ENCODE measurements around the gene DIPK2A. TPM values are rescaled to one million over a fixed set of nuclear protein-coding genes. Genes with fewer than 3 reads are reported as not detected.

Gene DIPK2A
- total RNA-seq, result 1 to 10 TPM; 7.3 to 8.5 (median 8.0) TPM

DNA sequence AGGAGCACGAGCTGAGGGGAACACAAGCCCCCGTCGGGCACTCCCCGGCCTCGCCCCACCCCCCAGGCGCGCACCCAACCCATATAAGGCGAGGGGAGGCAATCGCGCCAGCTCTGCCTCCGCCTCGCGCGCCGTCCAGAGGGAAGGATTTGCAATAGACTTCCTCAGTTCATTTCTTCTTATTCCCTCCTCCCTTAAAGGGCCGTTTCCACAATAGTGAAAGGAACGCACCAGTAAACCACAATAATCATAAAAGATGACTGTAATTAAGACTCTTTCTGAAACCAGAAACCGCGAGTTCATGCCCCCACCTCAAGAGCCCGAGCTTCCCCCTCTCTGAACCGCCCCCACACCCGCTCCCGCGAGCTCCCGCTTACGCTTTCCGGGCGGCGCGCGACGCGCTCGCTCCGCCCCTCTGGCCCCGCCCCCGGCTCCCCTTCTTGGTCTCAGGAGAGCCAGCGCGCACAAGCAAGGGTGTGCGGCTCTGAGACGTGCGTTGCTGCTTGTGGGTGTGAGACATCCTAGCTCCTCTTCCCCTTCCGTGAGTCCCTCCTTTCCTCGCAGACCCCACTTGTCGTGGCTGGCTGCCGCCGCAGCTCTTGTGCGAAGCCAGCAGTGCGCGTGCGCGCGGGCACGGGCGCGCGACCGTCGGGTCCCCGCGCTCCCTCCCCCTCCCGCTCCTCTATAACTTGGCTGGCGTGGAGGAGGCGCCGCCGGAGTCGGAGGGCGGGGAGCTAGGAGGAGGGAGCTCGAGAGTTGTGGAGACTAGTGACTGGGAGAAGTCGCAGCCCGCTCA is at the start of gene DIPK2A:
DIPK2A (plus strand) TSS at position 465 of the 796 bp plus-strand sequence. CDS start 510 bp downstream, outside the sequence.
- H3K27me3 Mint-ChIP-seq (ENCODE audit: low read depth), result no peaks in the 10 kb centered on the region
- H3K9me3 Mint-ChIP-seq, result no peaks in the 10 kb centered on the region
- H3K36me3 Mint-ChIP-seq (ENCODE audit: insufficient read depth), result no peaks in the 10 kb centered on the region
- ATAC-seq (peak; percentile 67 to 73), DNase-seq (peak; percentile 95)
- H3K4me3 Mint-ChIP-seq, result peak within 1 kb of the TSS; percentile 92
- peaks cover 27% of the 10 kb centered on the region for H3K4me1 Mint-ChIP-seq (ENCODE audit: low read depth)

- no peaks in the 10 kb centered on the region for H3K27me3 Mint-ChIP-seq (ENCODE audit: low read depth)
- no peaks in the 10 kb centered on the region for H3K9me3 Mint-ChIP-seq
- no peak for ATAC-seq
- H3K36me3 Mint-ChIP-seq (ENCODE audit: insufficient read depth), result no peaks in the 10 kb centered on the region
- no peak overlapping the region for H3K4me3 Mint-ChIP-seq
- peaks cover 14% of the 10 kb centered on the region for H3K4me1 Mint-ChIP-seq (ENCODE audit: low read depth)
- no peak for DNase-seq
These were observed 46.9 kb upstream of the DIPK2A start for GRCh38 chr3:143924522-143925285.

GRCh38 chr3:143928056-143928455 is 43.6 kb upstream of the DIPK2A start:
- DNase-seq, result no peak
- H3K36me3 Mint-ChIP-seq (ENCODE audit: insufficient read depth), result no peaks in the 10 kb centered on the region
- peaks cover 12% of the 10 kb centered on the region for H3K4me1 Mint-ChIP-seq (ENCODE audit: low read depth)
- no peaks in the 10 kb centered on the region for H3K9me3 Mint-ChIP-seq
- H3K27me3 Mint-ChIP-seq (ENCODE audit: low read depth), result peaks cover 20% of the 10 kb centered on the region
- H3K4me3 Mint-ChIP-seq, result no peak overlapping the region
- no peak for ATAC-seq

DNA sequence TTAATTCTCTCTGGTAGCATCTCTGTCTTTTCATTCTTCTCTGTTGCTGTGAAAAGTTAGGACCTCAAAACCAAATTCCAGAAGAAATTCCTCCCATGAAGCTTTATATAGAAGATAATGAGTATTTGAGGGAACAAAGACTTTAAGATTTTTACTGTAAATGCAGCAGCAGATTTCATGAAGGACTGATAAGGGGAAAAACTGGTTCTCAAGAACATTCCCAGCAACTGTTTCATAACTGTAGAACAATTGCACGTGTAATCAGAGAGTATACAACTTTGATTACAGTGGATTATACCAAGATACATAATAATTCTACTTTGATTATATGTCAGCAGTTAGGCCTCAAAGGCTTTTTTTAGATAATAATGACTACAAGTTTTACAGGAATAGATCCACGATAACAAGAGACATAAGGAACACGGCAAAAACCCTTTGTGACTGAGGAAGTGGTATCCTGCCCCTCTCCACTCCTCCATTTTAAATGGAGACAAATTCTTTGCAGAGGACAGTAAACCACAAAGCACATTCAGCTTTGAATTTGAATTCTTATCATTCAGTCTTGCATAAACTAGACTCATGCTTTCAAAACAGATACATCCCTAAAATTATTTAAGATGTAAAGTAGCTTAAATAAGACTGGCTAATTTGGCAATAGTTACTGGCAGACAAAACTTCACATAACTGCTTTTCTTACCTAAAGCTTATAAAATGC is 42.9 kb upstream of the DIPK2A start:
- H3K4me1 Mint-ChIP-seq (ENCODE audit: low read depth), result peaks cover 12% of the 10 kb centered on the region

GRCh38 chr3:143934791-143935190 is 36.8 kb upstream of the DIPK2A start:
- peaks cover 2% of the 10 kb centered on the region for H3K36me3 Mint-ChIP-seq (ENCODE audit: insufficient read depth)
- no peak for ATAC-seq
- H3K27me3 Mint-ChIP-seq (ENCODE audit: low read depth), result peaks cover 41% of the 10 kb centered on the region
- H3K4me3 Mint-ChIP-seq, result no peak overlapping the region
- no peaks in the 10 kb centered on the region for H3K4me1 Mint-ChIP-seq (ENCODE audit: low read depth)
- DNase-seq, result no peak
- H3K9me3 Mint-ChIP-seq, result peaks cover 3% of the 10 kb centered on the region

More for the DNA sequence above, 42.9 kb upstream of the DIPK2A start:
- DNase-seq (no peak), ATAC-seq (no peak)
- Mint-ChIP-seq H3K4me3 (no peak overlapping the region), H3K27me3 (ENCODE audit: low read depth) (peaks cover 23% of the 10 kb centered on the region), H3K9me3 (no peaks in the 10 kb centered on the region), H3K36me3 (ENCODE audit: insufficient read depth) (no peaks in the 10 kb centered on the region)

GRCh38 chr3:143935678-143936077 is 35.9 kb upstream of the DIPK2A start:
- Mint-ChIP-seq H3K36me3 (ENCODE audit: insufficient read depth) (peaks cover 2% of the 10 kb centered on the region), H3K9me3 (peaks cover 3% of the 10 kb centered on the region), H3K4me1 (ENCODE audit: low read depth) (no peaks in the 10 kb centered on the region), H3K4me3 (no peak overlapping the region), H3K27me3 (ENCODE audit: low read depth) (peaks cover 38% of the 10 kb centered on the region)
- ATAC-seq (no peak), DNase-seq (no peak)

DNA sequence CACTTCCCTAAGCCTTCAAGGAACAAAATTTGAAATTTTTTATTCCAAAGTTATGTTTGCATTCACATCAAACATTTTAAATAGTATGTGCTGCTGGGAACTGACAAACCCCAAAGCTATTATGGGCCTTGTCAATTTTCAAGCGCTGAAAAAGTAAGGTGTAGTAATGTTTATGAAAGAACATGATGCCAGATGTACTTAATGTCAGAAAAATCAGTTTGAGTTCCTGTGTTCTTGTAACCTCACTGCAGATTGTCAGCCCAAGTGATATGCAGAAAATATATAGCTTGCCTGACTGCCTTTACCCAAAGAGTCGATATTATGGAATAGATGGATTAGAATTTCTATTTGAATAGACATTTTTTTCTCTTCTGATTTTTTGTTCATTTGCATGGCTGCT is 20.8 kb upstream of the DIPK2A start:
- H3K36me3 Mint-ChIP-seq (ENCODE audit: insufficient read depth), result no peaks in the 10 kb centered on the region
- H3K4me3 Mint-ChIP-seq, result no peak overlapping the region
- no peaks in the 10 kb centered on the region for H3K27me3 Mint-ChIP-seq (ENCODE audit: low read depth)
- no peaks in the 10 kb centered on the region for H3K4me1 Mint-ChIP-seq (ENCODE audit: low read depth)
- no peaks in the 10 kb centered on the region for H3K9me3 Mint-ChIP-seq
- DNase-seq (no peak), ATAC-seq (no peak)

GRCh38 chr3:143951351-143951971 is 20.2 kb upstream of the DIPK2A start:
- DNase-seq (peak; percentile 5), ATAC-seq (no peak)
- Mint-ChIP-seq H3K4me1 (ENCODE audit: low read depth) (no peaks in the 10 kb centered on the region), H3K27me3 (ENCODE audit: low read depth) (no peaks in the 10 kb centered on the region), H3K4me3 (no peak overlapping the region), H3K36me3 (ENCODE audit: insufficient read depth) (no peaks in the 10 kb centered on the region), H3K9me3 (no peaks in the 10 kb centered on the region)

DNA sequence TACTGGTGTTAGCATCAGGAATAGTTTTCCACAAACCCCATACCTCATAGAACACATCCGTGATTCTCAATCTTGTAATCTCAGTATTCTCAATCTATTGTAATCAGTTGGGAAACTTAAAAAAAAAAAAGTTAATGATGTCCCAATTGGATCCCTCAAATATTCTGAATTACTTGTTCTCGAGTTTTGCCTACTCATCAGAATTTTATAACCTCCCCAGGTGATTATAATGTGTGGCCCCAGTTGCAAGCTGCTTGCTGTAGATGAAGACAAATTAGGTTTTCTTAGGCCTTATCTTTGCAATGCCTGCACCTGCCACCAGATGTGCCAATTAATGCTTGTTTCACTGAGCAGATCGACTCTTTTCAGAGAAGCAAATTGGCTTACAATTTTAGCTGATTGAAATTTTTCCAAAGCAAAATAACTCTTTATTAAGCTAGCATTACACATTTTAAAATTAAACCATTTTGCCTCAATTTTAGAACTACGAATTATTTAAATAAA is 19.0 kb upstream of the DIPK2A start:
- Mint-ChIP-seq H3K27me3 (ENCODE audit: low read depth) (no peaks in the 10 kb centered on the region), H3K36me3 (ENCODE audit: insufficient read depth) (no peaks in the 10 kb centered on the region), H3K4me1 (ENCODE audit: low read depth) (peaks cover 4% of the 10 kb centered on the region), H3K9me3 (no peaks in the 10 kb centered on the region), H3K4me3 (no peak overlapping the region)
- ATAC-seq (no peak), DNase-seq (no peak)

- peaks cover 17% of the 10 kb centered on the region for H3K9me3 Mint-ChIP-seq
- peaks cover 7% of the 10 kb centered on the region for H3K27me3 Mint-ChIP-seq (ENCODE audit: low read depth)
- H3K36me3 Mint-ChIP-seq (ENCODE audit: insufficient read depth), result peaks cover 5% of the 10 kb centered on the region
- H3K4me3 Mint-ChIP-seq, result no peak overlapping the region
- DNase-seq (no peak), ATAC-seq (no peak)
- H3K4me1 Mint-ChIP-seq (ENCODE audit: low read depth), result peaks cover 6% of the 10 kb centered on the region
These were observed 16.5 kb upstream of the DIPK2A start for GRCh38 chr3:143955113-143955512.

- H3K4me3 Mint-ChIP-seq, result no peak overlapping the region
- ATAC-seq (no peak), DNase-seq (no peak)
- peaks cover 17% of the 10 kb centered on the region for H3K9me3 Mint-ChIP-seq
- H3K36me3 Mint-ChIP-seq (ENCODE audit: insufficient read depth), result peaks cover 5% of the 10 kb centered on the region
- H3K4me1 Mint-ChIP-seq (ENCODE audit: low read depth), result peaks cover 6% of the 10 kb centered on the region
- peaks cover 9% of the 10 kb centered on the region for H3K27me3 Mint-ChIP-seq (ENCODE audit: low read depth)
These were observed 14.8 kb upstream of the DIPK2A start for GRCh38 chr3:143956838-143957237.

DNA sequence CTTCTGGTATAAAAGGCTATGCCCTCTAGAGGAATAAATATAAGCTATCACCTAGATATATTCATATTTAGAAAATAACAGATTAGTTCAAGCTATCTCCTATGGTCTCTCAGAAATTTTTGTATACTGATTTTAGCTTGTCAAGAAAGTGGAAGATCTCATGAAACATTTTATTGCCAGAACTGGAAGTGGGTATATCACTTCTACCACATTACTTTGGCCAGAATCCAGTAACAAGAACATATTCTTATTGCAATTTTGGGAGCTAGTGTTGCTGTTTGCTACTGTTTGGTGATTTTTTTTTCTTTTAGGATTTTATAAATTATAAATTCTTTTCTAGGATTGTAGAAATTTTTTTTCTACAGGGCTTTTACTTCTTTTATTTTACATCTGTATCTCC is 14.2 kb upstream of the DIPK2A start:
- H3K27me3 Mint-ChIP-seq (ENCODE audit: low read depth), result peaks cover 9% of the 10 kb centered on the region
- no peak for ATAC-seq
- peaks cover 6% of the 10 kb centered on the region for H3K4me1 Mint-ChIP-seq (ENCODE audit: low read depth)
- DNase-seq, result no peak
- H3K9me3 Mint-ChIP-seq, result peaks cover 17% of the 10 kb centered on the region
- H3K4me3 Mint-ChIP-seq, result no peak overlapping the region
- peaks cover 5% of the 10 kb centered on the region for H3K36me3 Mint-ChIP-seq (ENCODE audit: insufficient read depth)

DNA sequence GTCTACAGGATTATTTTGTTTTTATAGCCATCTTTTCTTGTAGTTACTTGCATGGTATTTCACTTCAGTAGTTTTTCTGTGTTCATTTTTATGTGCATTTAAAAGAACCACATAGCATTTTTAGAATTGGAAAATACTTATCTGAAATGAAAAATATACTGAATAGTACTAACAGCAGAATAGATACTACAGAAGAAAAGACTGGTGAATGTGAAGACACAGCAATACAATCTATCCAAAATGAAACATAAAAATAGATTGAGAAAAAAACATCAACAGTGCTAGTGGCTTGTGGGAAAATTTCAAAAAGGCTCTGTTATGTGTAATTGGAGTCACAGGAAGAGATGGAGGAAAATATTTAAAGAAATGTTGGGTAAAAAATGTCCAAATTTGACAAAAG is 12.7 kb upstream of the DIPK2A start:
- DNase-seq (no peak), ATAC-seq (no peak)
- no peak overlapping the region for H3K4me3 Mint-ChIP-seq
- peaks cover 15% of the 10 kb centered on the region for H3K27me3 Mint-ChIP-seq (ENCODE audit: low read depth)
- peaks cover 5% of the 10 kb centered on the region for H3K36me3 Mint-ChIP-seq (ENCODE audit: insufficient read depth)
- peaks cover 17% of the 10 kb centered on the region for H3K9me3 Mint-ChIP-seq
- H3K4me1 Mint-ChIP-seq (ENCODE audit: low read depth), result peaks cover 6% of the 10 kb centered on the region

DNA sequence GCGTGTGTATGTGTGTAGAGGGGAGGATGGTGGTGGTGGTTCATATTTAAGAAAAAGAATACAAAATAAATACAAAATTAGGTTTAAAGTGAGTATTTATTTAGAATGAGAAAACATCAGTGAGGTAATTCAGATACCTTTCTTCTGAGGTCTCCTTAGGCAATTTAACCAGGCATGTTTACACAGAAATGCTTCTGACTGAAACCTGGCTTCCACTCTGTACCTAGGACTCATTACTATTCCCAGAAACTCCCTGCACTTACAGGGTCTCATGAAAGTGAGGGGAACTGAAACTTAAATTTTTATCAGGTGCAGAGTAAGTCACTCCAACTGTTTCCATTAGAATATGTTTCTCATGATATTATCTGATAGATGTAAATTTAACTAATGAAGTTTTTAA is 10.3 kb upstream of the DIPK2A start:
- ATAC-seq (no peak), DNase-seq (no peak)
- H3K36me3 Mint-ChIP-seq (ENCODE audit: insufficient read depth), result peaks cover 5% of the 10 kb centered on the region
- peaks cover 17% of the 10 kb centered on the region for H3K9me3 Mint-ChIP-seq
- H3K27me3 Mint-ChIP-seq (ENCODE audit: low read depth), result peaks cover 17% of the 10 kb centered on the region
- H3K4me3 Mint-ChIP-seq, result no peak overlapping the region
- peaks cover 6% of the 10 kb centered on the region for H3K4me1 Mint-ChIP-seq (ENCODE audit: low read depth)

Measured in activated T-cell treated with anti-CD3 and anti-CD28 coated beads, Interleukin-2, amount 50 U/mL, for 4 hours (primary cell).